Mesenchymal stem cell (in vitro differentiated cells and primary cell): ENCODE data around the gene EVC2.

Source experiments
- DNase-seq: peaks from one replicate; pipeline ENCODE4 v3.0.0-alpha.2; 2013
- H2AFZ ChIP-seq: one replicate; pipeline ENCODE4 v1.6.1; 2013; ENCODE audit warnings: low read depth, mild to moderate bottlenecking, control low read depth, inconsistent platforms, low read length, moderate library complexity
- H2AK5ac ChIP-seq: 2 replicates; pipeline ENCODE4 v1.6.1; 2013; ENCODE audit warnings: low read length, moderate library complexity, mild to moderate bottlenecking, inconsistent platforms; ENCODE audit not compliant: severe bottlenecking
- H2BK120ac ChIP-seq: one replicate; pipeline ENCODE4 v1.6.1; 2013; ENCODE audit warnings: low read depth, mild to moderate bottlenecking, inconsistent platforms, low read length, moderate library complexity
- H2BK12ac ChIP-seq, 2 experiments: one replicate each; pipeline ENCODE4 v1.6.1; 2013; ENCODE audit warnings: inconsistent platforms in 2 of 2, low read length in 2 of 2, mild to moderate bottlenecking in 2 of 2, moderate library complexity in 2 of 2, control low read depth in 1 of 2
- H2BK15ac ChIP-seq: one replicate; pipeline ENCODE4 v1.6.1; 2013; ENCODE audit warnings: mild to moderate bottlenecking, low read depth, inconsistent platforms; ENCODE audit not compliant: poor library complexity, severe bottlenecking
- H2BK5ac ChIP-seq: 2 replicates; pipeline ENCODE4 v1.6.1; 2013; ENCODE audit warnings: low read depth, mild to moderate bottlenecking, low read length, control low read depth, inconsistent platforms; ENCODE audit not compliant: poor library complexity, severe bottlenecking
- H3K14ac ChIP-seq, 2 experiments: one replicate each; pipeline ENCODE4 v1.6.1; 2013; ENCODE audit warnings: inconsistent platforms in 2 of 2, low read length in 2 of 2, control low read depth in 1 of 2, mild to moderate bottlenecking in 1 of 2, moderate library complexity in 1 of 2
- H3K18ac ChIP-seq, 2 experiments: one replicate each; pipeline ENCODE4 v1.6.1; 2013; ENCODE audit warnings: inconsistent platforms in 2 of 2, low read length in 2 of 2, control low read depth in 1 of 2, low read depth in 1 of 2, mild to moderate bottlenecking in 1 of 2
- H3K23ac ChIP-seq, 2 experiments: one replicate each; pipeline ENCODE4 v1.6.1; 2013; ENCODE audit warnings: inconsistent platforms in 2 of 2, low read length in 2 of 2, mild to moderate bottlenecking in 2 of 2, moderate library complexity in 2 of 2, control low read depth in 1 of 2
- H3K27ac ChIP-seq: 2 replicates; pipeline ENCODE4 v1.5.1; 2013; ENCODE audit warnings: mild to moderate bottlenecking, moderate library complexity, low read length, control low read depth, inconsistent platforms; ENCODE audit not compliant: poor library complexity, severe bottlenecking
- H3K27me3 ChIP-seq, 2 experiments: 2 replicates each; pipeline versions ENCODE4 v1.6.1 to v1.7.0; 2013; ENCODE audit warnings: low read length in 2 of 2, mild to moderate bottlenecking in 2 of 2, moderate library complexity in 2 of 2, control low read depth in 1 of 2, inconsistent platforms in 1 of 2; ENCODE audit not compliant: control insufficient read depth in 1 of 2, insufficient read depth in 1 of 2
- H3K36me3 ChIP-seq, 2 experiments: 2 replicates each; pipeline versions ENCODE4 v1.6.1 to v1.7.0; 2013; ENCODE audit warnings: low read length in 2 of 2, control low read depth in 1 of 2, inconsistent platforms in 1 of 2, low read depth in 1 of 2, mild to moderate bottlenecking in 1 of 2; ENCODE audit not compliant: insufficient read depth in 2 of 2, control insufficient read depth in 1 of 2
- H3K4ac ChIP-seq, 2 experiments: one replicate each; pipeline ENCODE4 v1.6.1; 2013; ENCODE audit warnings: inconsistent platforms in 2 of 2, low read length in 2 of 2, mild to moderate bottlenecking in 2 of 2, moderate library complexity in 2 of 2, control low read depth in 1 of 2, low read depth in 1 of 2
- H3K4me1 ChIP-seq: 2 replicates; pipeline ENCODE4 v1.6.1; 2013; ENCODE audit warnings: low read depth, low read length, control low read depth; ENCODE audit not compliant: control insufficient read depth, insufficient read depth
- H3K4me2 ChIP-seq: 2 replicates; pipeline ENCODE4 v1.6.1; 2013; ENCODE audit warnings: low read length, mild to moderate bottlenecking, inconsistent platforms; ENCODE audit not compliant: poor library complexity, severe bottlenecking
- H3K4me3 ChIP-seq, 2 experiments: 2 replicates each; pipeline versions ENCODE4 v1.5.1 to v1.7.0; 2013; ENCODE audit warnings: low read length in 2 of 2, mild to moderate bottlenecking in 2 of 2, control low read depth in 1 of 2, low read depth in 1 of 2; ENCODE audit not compliant: insufficient read depth in 1 of 2
- H3K79me1 ChIP-seq: replicated peaks from 2 replicates; pipeline ENCODE4 v1.6.1; 2013; ENCODE audit warnings: mild to moderate bottlenecking, control low read depth, low read length, inconsistent platforms; ENCODE audit not compliant: poor library complexity, severe bottlenecking
- H3K9ac ChIP-seq: 2 replicates; pipeline ENCODE4 v1.7.0; 2013; ENCODE audit warnings: mild to moderate bottlenecking, low read length, moderate library complexity
- H3K9me3 ChIP-seq: 2 replicates; pipeline ENCODE4 v1.7.0; 2013; ENCODE audit warnings: mild to moderate bottlenecking, low read length; ENCODE audit not compliant: control insufficient read depth
- H4K8ac ChIP-seq: one replicate; pipeline ENCODE4 v1.6.1; 2013; ENCODE audit warnings: inconsistent platforms, mild to moderate bottlenecking, low read length, moderate library complexity
- H4K91ac ChIP-seq: one replicate; pipeline ENCODE4 v1.6.1; 2013; ENCODE audit warnings: mild to moderate bottlenecking, low read length, inconsistent platforms
- WGBS: methylation state at CpG from one replicate; pipeline ENCODE4 v1.1.7; 2013; ENCODE audit warnings: mixed read lengths; 5-methylcytosine and 5-hydroxymethylcytosine counted together

Gene EVC2

DNA sequence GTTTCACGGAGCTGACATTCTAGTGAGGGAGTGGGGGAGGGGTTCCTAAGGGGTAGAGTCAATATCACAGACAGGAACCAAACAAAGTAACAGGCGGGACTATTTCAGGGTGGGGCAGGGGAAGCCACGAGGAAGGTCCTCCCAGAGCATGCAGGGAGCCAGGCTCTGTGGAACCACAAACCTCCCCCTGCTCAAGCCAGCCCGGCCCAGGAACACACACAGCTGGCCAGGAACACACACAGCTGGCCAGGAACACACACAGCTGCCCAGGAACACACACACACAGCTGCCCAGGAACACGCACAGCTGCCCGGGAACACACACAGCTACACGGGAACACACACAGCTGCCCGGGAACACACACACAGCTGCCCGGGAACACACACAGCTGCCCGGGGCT, 24.8 kb downstream of the EVC2 start:
- DNase-seq, result no peak
- H3K4me1 ChIP-seq, result peaks cover 2% of the 10 kb centered on the region
- peaks cover 65 to 90% of the 10 kb centered on the region in 2 experiments for H3K36me3 ChIP-seq
- 83% methylated on average over 10 of the region's 10 CpGs for WGBS
- no peak overlapping the region for H3K23ac ChIP-seq
- H3K27ac ChIP-seq, result no peak overlapping the region
- no peak overlapping the region for H3K4ac ChIP-seq
- H3K27me3 ChIP-seq, result no peaks in the 10 kb centered on the region
- no peak overlapping the region for H3K18ac ChIP-seq
- no peak overlapping the region for H3K9ac ChIP-seq
- no peak overlapping the region for H2BK15ac ChIP-seq
- H2BK12ac ChIP-seq, result no peak overlapping the region
- no peak overlapping the region for H2AK5ac ChIP-seq
- H4K8ac ChIP-seq, result peak overlapping the region; percentile 21
- no peaks in the 10 kb centered on the region for H3K9me3 ChIP-seq
- H2BK120ac ChIP-seq, result no peak overlapping the region
- no peak overlapping the region for H2BK5ac ChIP-seq
- H2AFZ ChIP-seq, result no peak overlapping the region
- peaks cover 2% of the 10 kb centered on the region for H3K79me1 ChIP-seq
- H3K4me2 ChIP-seq, result no peak overlapping the region
- no peak overlapping the region for H3K4me3 ChIP-seq
- no peak overlapping the region for H3K14ac ChIP-seq
- no peak overlapping the region for H4K91ac ChIP-seq

GRCh38 chr4:5678977-5679376, 29.4 kb downstream of the EVC2 start:
- Histone ChIP-seq H2AK5ac (no peak overlapping the region), H3K9ac (no peak overlapping the region), H2BK120ac (no peak overlapping the region), H2BK15ac (no peak overlapping the region), H2AFZ (no peak overlapping the region), H3K18ac (no peak overlapping the region), H3K36me3 (peaks cover 56 to 90% of the 10 kb centered on the region in 2 experiments), H2BK5ac (no peak overlapping the region), H3K4ac (no peak overlapping the region), H3K27me3 (no peaks in the 10 kb centered on the region), H2BK12ac (no peak overlapping the region), H3K14ac (no peak overlapping the region), H3K79me1 (peaks cover 2% of the 10 kb centered on the region), H3K4me2 (no peak overlapping the region), H3K23ac (no peak overlapping the region), H3K9me3 (no peaks in the 10 kb centered on the region), H4K8ac (no peak overlapping the region), H4K91ac (no peak overlapping the region), H3K4me1 (peaks cover 2% of the 10 kb centered on the region), H3K27ac (no peak overlapping the region), H3K4me3 (no peak overlapping the region)
- DNase-seq, result peak; percentile 18
- WGBS, result 85% methylated on average over 6 of the region's 10 CpGs

DNA sequence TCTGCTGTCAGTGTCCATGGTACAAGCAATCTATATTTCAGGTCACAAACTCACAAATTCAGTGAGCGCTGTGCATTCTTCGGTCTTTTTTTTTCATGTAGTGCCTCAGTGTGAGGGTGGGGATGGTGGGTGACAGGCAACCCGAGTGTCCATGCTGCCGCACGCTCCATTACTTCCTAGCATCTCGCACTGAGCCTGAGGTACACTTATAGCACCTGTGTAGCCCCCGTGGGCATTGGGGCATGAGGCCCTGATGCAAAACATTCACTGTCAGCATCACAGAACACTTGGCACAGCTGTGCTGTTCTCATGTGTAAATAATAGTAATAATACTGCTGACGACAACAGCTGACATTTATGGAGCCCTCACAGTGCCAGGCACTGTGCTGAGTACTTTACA, 31.6 kb downstream of the EVC2 start:
- Histone ChIP-seq H2AFZ (no peak overlapping the region), H3K9me3 (no peaks in the 10 kb centered on the region), H3K9ac (no peak overlapping the region), H3K27ac (no peak overlapping the region), H3K4ac (no peak overlapping the region), H3K79me1 (peaks cover 4% of the 10 kb centered on the region), H3K18ac (no peak overlapping the region), H2AK5ac (no peak overlapping the region), H2BK5ac (no peak overlapping the region), H3K27me3 (no peaks in the 10 kb centered on the region), H2BK12ac (no peak overlapping the region), H2BK120ac (no peak overlapping the region), H3K4me1 (no peaks in the 10 kb centered on the region), H3K23ac (no peak overlapping the region), H2BK15ac (no peak overlapping the region), H3K4me2 (no peak overlapping the region), H4K91ac (no peak overlapping the region), H4K8ac (no peak overlapping the region), H3K4me3 (no peak overlapping the region), H3K14ac (no peak overlapping the region), H3K36me3 (peaks cover 45 to 94% of the 10 kb centered on the region in 2 experiments)
- WGBS, result 97% methylated on average over 8 of the region's 8 CpGs
- no peak for DNase-seq

DNA sequence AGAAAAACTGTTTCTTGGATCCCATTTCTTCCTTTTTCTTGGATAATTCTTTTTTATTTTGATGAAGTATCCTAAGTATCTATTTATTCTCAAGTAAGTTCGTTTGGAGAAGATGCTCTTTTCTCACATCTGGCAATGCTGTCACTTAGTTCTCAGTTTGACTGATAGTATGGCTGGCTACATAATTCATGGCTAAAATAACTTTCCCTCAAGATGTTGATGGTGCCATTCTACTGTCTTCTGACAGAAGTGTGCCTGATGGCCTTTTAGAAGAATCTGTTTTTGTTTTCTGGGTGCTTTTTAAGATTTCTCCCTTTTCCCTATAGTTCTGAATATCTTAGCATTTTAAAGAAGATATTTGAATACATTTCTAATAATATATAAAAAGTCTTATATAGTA, 41.6 kb downstream of the EVC2 start:
- H3K79me1 ChIP-seq, result peaks cover 17% of the 10 kb centered on the region
- H2BK15ac ChIP-seq, result no peak overlapping the region
- peaks cover 14 to 58% of the 10 kb centered on the region in 2 experiments for H3K36me3 ChIP-seq
- no peak overlapping the region for H3K27ac ChIP-seq
- no peak overlapping the region for H3K23ac ChIP-seq
- H3K4ac ChIP-seq, result no peak overlapping the region
- H3K4me3 ChIP-seq, result no peak overlapping the region
- H3K9me3 ChIP-seq, result peaks cover 2% of the 10 kb centered on the region
- DNase-seq, result no peak
- H2BK12ac ChIP-seq, result no peak overlapping the region
- no peak overlapping the region for H3K18ac ChIP-seq
- H2BK120ac ChIP-seq, result no peak overlapping the region
- no peak overlapping the region for H2AFZ ChIP-seq
- no peak overlapping the region for H2AK5ac ChIP-seq
- no peak overlapping the region for H3K9ac ChIP-seq
- H4K91ac ChIP-seq, result no peak overlapping the region
- H3K4me2 ChIP-seq, result no peak overlapping the region
- peaks cover 2% of the 10 kb centered on the region for H3K4me1 ChIP-seq
- no peaks in the 10 kb centered on the region for H3K27me3 ChIP-seq
- H3K14ac ChIP-seq, result no peak overlapping the region
- 100% methylated on average over 1 of the region's 1 CpG for WGBS
- H4K8ac ChIP-seq, result no peak overlapping the region
- H2BK5ac ChIP-seq, result no peak overlapping the region
